HG02981 (cell line): ENCODE results near the gene ANKRD60.

Experiments
- ATAC-seq: cut with Tn5 transposase; IDR thresholded peaks from one replicate; pipeline ENCODE4 v1.9.1; 2021; ENCODE audit warnings: mild to moderate bottlenecking, moderate library complexity; ENCODE audit not compliant: unreplicated experiment

The ANKRD60 gene

GRCh38 chr20:58228484-58229197 lies at the start of gene ANKRD60:
Gene ANKRD60, minus strand, starts transcription at chr20:58228653. Its CDS starts 0 bp downstream, at chr20:58228653.
- no peak for ATAC-seq

GRCh38 chr20:58277578-58278472 lies 49.4 kb upstream of the ANKRD60 start:
- ATAC-seq, result no peak

GRCh38 chr20:58277107-58277506 lies 48.7 kb upstream of the ANKRD60 start:
- no peak for ATAC-seq

- no peak for ATAC-seq
Measured at GRCh38 chr20:58274384-58274783, 45.9 kb upstream of the ANKRD60 start.

GRCh38 chr20:58271606-58272351 lies 43.3 kb upstream of the ANKRD60 start:
- ATAC-seq, result no peak

GRCh38 chr20:58268936-58269619 lies 40.6 kb upstream of the ANKRD60 start:
- ATAC-seq, result no peak

GRCh38 chr20:58268421-58268821 lies 40.0 kb upstream of the ANKRD60 start:
- ATAC-seq, result no peak

- no peak for ATAC-seq
Measured at GRCh38 chr20:58267389-58268215, 39.1 kb upstream of the ANKRD60 start.

GRCh38 chr20:58264271-58264670 lies 35.8 kb upstream of the ANKRD60 start:
- ATAC-seq, result no peak

GRCh38 chr20:58261660-58262059 lies 33.2 kb upstream of the ANKRD60 start:
- ATAC-seq, result no peak

- ATAC-seq, result no peak
Measured at GRCh38 chr20:58260006-58260405, 31.6 kb upstream of the ANKRD60 start.

- ATAC-seq, result no peak
Measured at GRCh38 chr20:58256842-58257241, 28.4 kb upstream of the ANKRD60 start.

GRCh38 chr20:58256307-58256706 lies 27.9 kb upstream of the ANKRD60 start:
- ATAC-seq, result no peak

- ATAC-seq, result no peak
Measured at GRCh38 chr20:58254890-58255289, 26.4 kb upstream of the ANKRD60 start.

GRCh38 chr20:58251979-58252591 lies 23.6 kb upstream of the ANKRD60 start:
- ATAC-seq, result no peak

GRCh38 chr20:58251348-58251978 lies 23.0 kb upstream of the ANKRD60 start:
- ATAC-seq, result no peak

GRCh38 chr20:58246346-58246745 lies 17.9 kb upstream of the ANKRD60 start:
- no peak for ATAC-seq

GRCh38 chr20:58245931-58246330 lies 17.5 kb upstream of the ANKRD60 start:
- ATAC-seq, result no peak
